ENCODE data around the gene CEP44.
"Not testable (repeated sequence)": the region's sequence is repeated elsewhere in the genome, so short reads cannot be mapped to it uniquely, and the experiment has no call there.

Gene CEP44

GRCh38 chr4:174332741-174333493 lies 49.2 kb downstream of the CEP44 start:
- DNase-seq = no peak

- no peak for DNase-seq
Measured at GRCh38 chr4:174334628-174335027, 50.9 kb downstream of the CEP44 start.

GRCh38 chr4:174340714-174341113 lies 57.0 kb downstream of the CEP44 start:
- DNase-seq = no peak

GRCh38 chr4:174349156-174349555 lies 65.4 kb downstream of the CEP44 start:
- no peak for DNase-seq

- no peak for DNase-seq
Measured at GRCh38 chr4:174352061-174352819, 68.5 kb downstream of the CEP44 start.

GRCh38 chr4:174357321-174357720 lies 73.6 kb downstream of the CEP44 start:
- DNase-seq = no peak

DNA sequence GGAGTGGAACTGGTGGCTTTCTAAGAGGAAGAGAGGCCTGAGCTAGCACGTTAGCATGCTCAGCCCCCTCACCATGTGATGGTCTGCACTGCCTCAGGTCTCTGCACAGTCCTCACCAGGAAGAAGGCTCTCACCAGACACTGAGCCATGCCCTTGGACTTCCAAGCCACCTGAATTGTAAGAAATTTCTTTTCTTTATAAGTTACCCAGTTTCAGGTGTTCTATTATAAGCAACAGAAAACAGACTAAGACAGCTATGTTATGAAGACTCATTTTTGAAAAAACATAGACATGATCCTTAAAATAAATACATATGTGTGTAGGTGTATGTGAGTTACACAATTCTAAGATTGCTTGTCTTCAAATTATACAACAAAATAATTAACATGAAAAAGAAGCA lies 74.7 kb downstream of the CEP44 start:
- DNase-seq = no peak

GRCh38 chr4:174358829-174359228 lies 75.1 kb downstream of the CEP44 start:
- no peak for DNase-seq

GRCh38 chr4:174362340-174362739 lies 78.6 kb downstream of the CEP44 start:
- DNase-seq = no peak

DNA sequence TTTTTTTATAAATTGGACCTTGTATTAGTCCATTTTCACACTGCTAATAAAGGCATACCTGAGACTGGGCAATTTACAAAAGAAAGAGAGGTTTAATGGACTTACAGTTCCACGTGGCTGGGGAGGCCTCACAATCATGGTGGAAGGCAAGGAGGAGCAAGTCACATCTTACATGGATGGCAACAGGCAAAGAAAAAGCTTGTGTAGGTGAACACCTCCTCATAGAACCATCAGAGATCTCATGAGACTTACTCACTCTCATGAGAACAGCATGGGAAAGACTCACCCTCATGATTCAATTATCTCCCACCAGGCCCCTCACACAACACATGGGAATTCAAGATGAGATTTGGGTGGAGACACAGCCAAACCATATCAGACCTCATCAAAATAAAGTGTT lies 80.1 kb downstream of the CEP44 start:
- not testable (repeated sequence) for DNase-seq

DNA sequence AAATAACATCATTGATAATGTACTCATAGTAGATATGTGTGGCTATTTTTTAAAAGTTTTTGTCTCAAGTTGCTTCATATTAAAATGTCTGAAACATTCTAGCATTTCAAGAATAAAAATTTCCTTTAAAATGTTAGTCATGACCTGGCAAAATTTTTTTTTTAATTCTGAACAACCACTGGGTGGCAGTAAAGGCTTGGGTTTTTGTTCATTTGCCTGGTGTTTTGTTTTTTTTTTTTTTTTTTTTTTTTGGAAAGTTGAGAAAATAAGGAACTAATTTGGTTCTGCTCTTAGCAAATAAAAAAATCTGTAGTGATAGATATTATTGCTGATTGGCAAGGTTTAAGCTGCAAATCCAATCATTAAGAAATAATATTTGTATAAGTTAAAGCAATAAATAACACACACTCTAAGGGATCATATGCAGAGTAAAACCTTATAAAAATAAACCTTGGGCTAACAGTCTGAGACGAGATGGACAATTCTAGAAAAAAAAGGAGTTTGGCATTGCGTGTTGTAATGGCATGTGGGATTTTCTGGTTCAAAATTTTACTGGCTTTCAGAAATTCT lies 81.4 kb downstream of the CEP44 start:
- no peak for DNase-seq

- no peak for DNase-seq
Measured at GRCh38 chr4:174369985-174370384, 86.3 kb downstream of the CEP44 start.

DNA sequence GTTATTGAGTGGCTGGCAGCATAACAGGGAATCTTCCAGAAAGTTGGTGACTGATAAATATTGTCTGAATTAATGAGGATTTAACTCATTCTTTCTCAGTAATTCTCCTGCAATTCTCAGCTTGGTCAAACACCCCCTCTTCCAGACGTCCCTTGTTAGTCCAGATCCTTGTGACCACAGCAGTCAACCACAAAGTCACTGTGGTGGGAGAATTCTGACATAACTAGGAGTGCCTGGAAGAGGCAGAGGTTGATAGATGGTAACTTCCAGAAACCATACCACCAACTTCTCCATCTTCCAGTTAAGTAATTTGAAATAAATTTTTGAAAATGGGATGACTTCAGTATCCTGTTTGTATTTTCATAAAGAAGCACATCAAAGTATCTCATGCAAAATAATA lies 90.1 kb downstream of the CEP44 start:
- no peak for DNase-seq

GRCh38 chr4:174375422-174375821 lies 91.7 kb downstream of the CEP44 start:
- no peak for DNase-seq

DNA sequence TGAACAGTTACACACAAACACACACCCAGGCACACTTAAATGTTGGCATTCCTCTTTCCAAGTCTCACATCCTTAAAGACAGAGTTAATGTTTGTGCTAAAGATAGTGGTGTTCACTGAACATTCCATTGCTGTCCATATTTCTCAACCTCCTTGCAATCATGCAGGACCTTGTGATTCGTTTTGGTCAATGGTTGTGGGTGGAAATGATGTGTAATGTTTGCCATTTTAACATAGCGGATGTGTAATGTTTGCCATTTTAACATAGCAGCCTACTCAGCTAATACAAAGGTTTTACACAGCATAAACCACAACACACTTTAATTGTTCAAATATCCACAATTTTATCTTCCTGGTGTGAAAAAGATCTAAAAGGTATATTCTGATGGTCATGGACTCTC lies 93.9 kb downstream of the CEP44 start:
- DNase-seq = no peak

DNA sequence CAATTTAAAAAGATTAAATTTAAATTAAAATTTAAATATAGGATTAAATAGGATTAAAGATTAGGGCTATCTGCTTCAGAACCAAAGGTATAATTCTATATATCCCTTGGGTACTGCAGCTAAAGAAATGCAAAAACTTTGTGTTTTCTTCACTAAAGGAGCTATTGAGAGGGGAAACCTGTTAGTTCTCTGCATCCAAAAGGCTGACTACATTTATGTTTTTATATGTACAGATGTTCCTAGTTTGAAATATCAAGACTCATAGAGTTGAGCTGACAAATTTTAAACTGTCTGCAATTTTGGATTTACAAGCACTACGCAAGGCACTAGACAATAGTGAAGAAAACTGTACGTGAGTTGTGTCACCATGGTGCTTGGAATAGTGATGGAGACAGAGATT lies 95.2 kb downstream of the CEP44 start:
- DNase-seq = no peak

DNA sequence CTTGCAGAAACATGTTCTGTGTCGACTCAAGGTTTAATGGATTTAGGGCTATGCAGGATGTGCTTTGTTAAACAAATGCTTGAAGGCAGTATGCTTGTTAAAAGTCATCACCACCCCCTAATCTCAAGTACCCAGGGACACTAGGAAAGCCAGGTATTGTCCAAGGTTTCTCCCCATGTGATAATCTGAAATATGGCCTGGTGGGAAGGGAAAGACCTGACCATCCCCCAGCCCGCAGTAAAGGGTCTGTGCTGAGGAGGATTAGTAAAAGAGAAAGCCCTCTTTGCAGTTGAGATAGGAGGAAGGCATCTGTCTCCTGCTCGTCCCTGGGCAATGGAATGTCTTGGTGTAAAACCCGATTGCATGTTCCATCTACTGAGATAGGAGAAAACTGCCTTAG lies 96.5 kb downstream of the CEP44 start:
- not testable (repeated sequence) for DNase-seq

DNA sequence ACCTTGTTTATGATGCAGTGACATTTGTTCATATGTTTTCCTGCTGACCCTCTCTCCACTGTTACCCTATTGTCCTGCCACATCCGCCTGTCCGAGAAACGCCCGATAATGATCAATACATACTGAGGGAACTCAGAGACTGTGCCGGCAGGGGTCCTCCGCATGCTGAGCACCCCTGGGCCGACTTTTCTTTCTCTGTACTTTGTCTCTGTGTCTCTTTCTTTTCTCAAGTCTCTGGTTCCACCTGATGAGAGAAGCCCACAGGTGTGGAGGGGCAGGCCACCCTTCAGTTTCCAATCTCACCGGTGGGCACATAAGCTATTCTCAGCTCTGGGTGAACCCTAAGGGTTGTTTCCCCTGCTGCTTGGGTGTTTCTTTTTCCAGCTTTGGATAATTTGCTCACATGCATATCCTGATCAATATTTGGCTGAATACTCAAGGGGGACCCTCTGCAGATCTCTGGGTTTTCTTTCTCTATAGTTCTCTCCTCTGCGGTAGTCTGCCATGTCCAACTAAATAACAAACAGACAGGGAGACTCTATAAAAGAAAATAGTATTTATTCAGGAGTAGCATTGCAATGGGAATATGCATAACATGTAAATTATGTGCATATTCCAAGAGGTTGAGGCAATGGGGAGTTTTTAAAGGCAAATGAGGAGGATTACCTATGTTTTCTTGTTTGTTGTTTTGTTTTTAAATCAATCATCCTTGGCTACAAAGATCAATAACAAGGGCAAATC lies 97.2 kb downstream of the CEP44 start:
- no peak for DNase-seq

- DNase-seq = no peak
Measured at GRCh38 chr4:174381440-174381800, 97.7 kb downstream of the CEP44 start.

All from activated CD8-positive, alpha-beta memory T cell treated with anti-CD3 and anti-CD28 coated beads, Interleukin-2, amount 50 U/mL, for 48 hours (primary cell).